ENCODE data around the gene HECTD4.

Gene HECTD4

DNA sequence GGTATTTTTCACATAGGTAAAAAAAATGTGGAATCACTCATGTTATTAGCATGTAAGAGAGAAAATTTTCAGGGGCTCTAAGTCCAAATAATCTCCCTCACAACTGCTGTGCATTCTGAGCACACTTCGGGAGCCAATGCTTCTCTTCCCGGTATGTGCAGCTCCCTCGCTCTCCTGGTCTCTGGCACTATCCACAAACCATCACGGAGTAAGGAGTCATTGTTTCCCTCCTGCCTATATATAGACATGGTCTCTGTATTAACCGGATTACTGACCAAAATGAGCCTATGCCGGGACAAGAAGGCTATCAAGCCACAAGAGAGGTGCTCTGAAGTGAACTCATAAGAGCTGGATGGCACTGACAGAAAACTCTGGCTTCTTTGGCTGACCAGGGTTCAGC, 13.4 kb downstream of the HECTD4 start:
- no peak for DNase-seq (ENCODE audit: low read depth)
- H3K4me3 ChIP-seq (ENCODE audit: low read depth, low read length): no peak overlapping the region
- TF ChIP-seq CTCF (IDR thresholded peaks at IDR 0.05; ENCODE audit: insufficient read depth, low read depth, low read length, missing control alignments): no peak

DNA sequence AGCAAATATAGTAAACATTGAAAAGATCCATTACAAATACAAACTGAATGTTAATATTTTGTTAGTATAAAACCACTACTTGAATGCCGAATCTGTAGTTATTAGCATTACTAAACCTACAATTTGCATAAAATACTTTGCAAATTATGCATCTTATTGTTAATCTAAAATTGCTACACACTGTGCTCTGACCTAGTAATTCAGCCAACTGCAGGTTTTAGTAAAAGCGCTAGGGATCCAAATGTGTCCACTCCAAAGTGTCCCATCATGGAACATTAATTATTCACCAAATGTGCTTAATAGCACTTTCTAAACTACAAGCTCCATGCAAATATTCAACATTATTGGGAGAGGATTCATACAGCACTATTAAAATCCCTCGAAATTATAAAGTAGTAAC, 14.3 kb downstream of the HECTD4 start:
- DNase-seq (ENCODE audit: low read depth): no peak
- TF ChIP-seq CTCF (IDR thresholded peaks at IDR 0.05; ENCODE audit: insufficient read depth, low read depth, low read length, missing control alignments): no peak
- H3K4me3 ChIP-seq (ENCODE audit: low read depth, low read length): no peak overlapping the region

DNA sequence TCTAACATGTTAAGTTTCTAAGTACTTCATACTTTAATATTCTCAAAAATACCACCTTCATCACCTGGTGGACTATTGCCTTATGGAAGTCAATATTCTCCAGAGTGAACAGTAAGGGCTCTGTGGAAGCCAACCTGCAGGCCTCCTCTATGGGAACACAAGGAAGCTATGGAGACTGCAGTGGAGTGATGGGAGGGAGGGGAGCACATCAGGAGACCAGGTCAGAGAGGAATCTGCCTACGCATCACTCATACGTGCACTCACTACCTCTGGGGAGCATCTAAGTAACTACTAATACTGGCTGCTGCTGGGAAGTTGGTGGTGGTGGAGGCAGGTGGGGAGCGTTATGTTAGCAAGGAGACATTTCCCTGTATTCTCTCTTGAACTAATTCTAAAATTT, 19.9 kb downstream of the HECTD4 start:
- no peak for DNase-seq (ENCODE audit: low read depth)
- no peak overlapping the region for H3K4me3 ChIP-seq (ENCODE audit: low read depth, low read length)
- TF ChIP-seq CTCF (IDR thresholded peaks at IDR 0.05; ENCODE audit: insufficient read depth, low read depth, low read length, missing control alignments): no peak

- no peak overlapping the region for H3K4me3 ChIP-seq (ENCODE audit: low read depth, low read length)
Observed at GRCh38 chr12:112361271-112361670, 21.0 kb downstream of the HECTD4 start.

GRCh38 chr12:112359290-112359689, 22.9 kb downstream of the HECTD4 start:
- TF ChIP-seq CTCF (IDR thresholded peaks at IDR 0.05; ENCODE audit: insufficient read depth, low read depth, low read length, missing control alignments): no peak
- DNase-seq (ENCODE audit: low read depth): no peak
- no peak overlapping the region for H3K4me3 ChIP-seq (ENCODE audit: low read depth, low read length)

More at GRCh38 chr12:112361271-112361670, 21.0 kb downstream of the HECTD4 start:
- DNase-seq (ENCODE audit: low read depth): no peak
- no peak for TF ChIP-seq CTCF (IDR thresholded peaks at IDR 0.05; ENCODE audit: insufficient read depth, low read depth, low read length, missing control alignments)

GRCh38 chr12:112357214-112357613, 25.0 kb downstream of the HECTD4 start:
- no peak for DNase-seq (ENCODE audit: low read depth)
- no peak for TF ChIP-seq CTCF (IDR thresholded peaks at IDR 0.05; ENCODE audit: insufficient read depth, low read depth, low read length, missing control alignments)
- H3K4me3 ChIP-seq (ENCODE audit: low read depth, low read length): no peak overlapping the region

- H3K4me3 ChIP-seq (ENCODE audit: low read depth, low read length): no peak overlapping the region
- TF ChIP-seq CTCF (IDR thresholded peaks at IDR 0.05; ENCODE audit: insufficient read depth, low read depth, low read length, missing control alignments): no peak
- peak; percentile 34 for DNase-seq (ENCODE audit: low read depth)
Observed at GRCh38 chr12:112354399-112354798, 27.8 kb downstream of the HECTD4 start.
